ACC112 (cell line): ENCODE results near the gene RBM19.

ENCODE experiments used
- H2AFZ ChIP-seq: fragments of 200-600 bp; sonication (generic); one replicate; pipeline ENCODE4 v1.6.0; 2017; ENCODE audit warnings: antibody characterized with exemption, low read length; ENCODE audit not compliant: unreplicated experiment
- H3K27ac ChIP-seq: fragments of 200-600 bp; sonication (generic); 2 replicates; pipeline ENCODE4 v1.5.1; 2014; ENCODE audit warnings: low read depth, mild to moderate bottlenecking, antibody characterized with exemption, low read length, moderate library complexity
- H3K27me3 ChIP-seq: fragments of 200-600 bp; sonication (generic); 2 replicates; pipeline ENCODE4 v1.6.1; 2014; ENCODE audit warnings: mild to moderate bottlenecking, antibody characterized with exemption, low read length, moderate library complexity, mixed read lengths; ENCODE audit not compliant: insufficient read depth
- H3K36me3 ChIP-seq: fragments of 200-600 bp; sonication (generic); 2 replicates; pipeline ENCODE4 v1.6.1; 2016; ENCODE audit warnings: mild to moderate bottlenecking, antibody characterized with exemption, low read length, moderate library complexity, mixed read lengths; ENCODE audit not compliant: insufficient read depth
- H3K4me1 ChIP-seq: fragments of 200-600 bp; sonication (generic); one replicate; pipeline ENCODE4 v1.6.1; 2016; ENCODE audit warnings: low read length, mixed read lengths; ENCODE audit not compliant: insufficient read depth, unreplicated experiment, control insufficient read depth
- H3K4me3 ChIP-seq: fragments of 200-600 bp; sonication (generic); 2 replicates; pipeline ENCODE4 v1.5.1; 2014; ENCODE audit warnings: mild to moderate bottlenecking, low read depth, low read length
- H3K79me2 ChIP-seq: fragments of 200-600 bp; sonication (generic); one replicate; pipeline ENCODE4 v1.6.0; 2016; ENCODE audit warnings: low read length; ENCODE audit not compliant: control insufficient read depth, unreplicated experiment, insufficient read depth

Gene RBM19

GRCh38 chr12:113971392-113971791 is 5.3 kb upstream of the RBM19 start:
- Histone ChIP-seq H3K27me3 (peaks cover 53% of the 10 kb centered on the region), H3K27ac (no peak overlapping the region), H3K36me3 (no peaks in the 10 kb centered on the region), H3K4me3 (no peak overlapping the region), H3K79me2 (no peaks in the 10 kb centered on the region), H3K4me1 (no peaks in the 10 kb centered on the region), H2AFZ (no peak overlapping the region)

- no peaks in the 10 kb centered on the region for H3K4me1 ChIP-seq
- H2AFZ ChIP-seq: no peak overlapping the region
- H3K4me3 ChIP-seq: no peak overlapping the region
- H3K36me3 ChIP-seq: no peaks in the 10 kb centered on the region
- no peak overlapping the region for H3K27ac ChIP-seq
- H3K79me2 ChIP-seq: peaks cover 6% of the 10 kb centered on the region
- peaks cover 44% of the 10 kb centered on the region for H3K27me3 ChIP-seq
These were observed 4.1 kb upstream of the RBM19 start for GRCh38 chr12:113970211-113970610.

- H3K4me3 ChIP-seq: no peak overlapping the region
- H3K27me3 ChIP-seq: peaks cover 19% of the 10 kb centered on the region
- no peak overlapping the region for H3K27ac ChIP-seq
- H3K4me1 ChIP-seq: peaks cover 14% of the 10 kb centered on the region
- no peaks in the 10 kb centered on the region for H3K36me3 ChIP-seq
- no peak overlapping the region for H2AFZ ChIP-seq
- peaks cover 29% of the 10 kb centered on the region for H3K79me2 ChIP-seq
These were observed 1.2 kb upstream of the RBM19 start for GRCh38 chr12:113967368-113967767.

GRCh38 chr12:113962733-113963132 is 3.4 kb downstream of the RBM19 start:
- no peaks in the 10 kb centered on the region for H3K27me3 ChIP-seq
- peaks cover 3% of the 10 kb centered on the region; the same call in 1 of the 2 replicates for H3K36me3 ChIP-seq
- H3K4me1 ChIP-seq: peaks cover 20% of the 10 kb centered on the region

GRCh38 chr12:113961921-113962710 is 4.0 kb downstream of the RBM19 start:
- Histone ChIP-seq H3K27ac (peak overlapping the region; percentile 68), H2AFZ (no peak overlapping the region), H3K79me2 (peaks cover 29% of the 10 kb centered on the region), H3K27me3 (no peaks in the 10 kb centered on the region), H3K36me3 (peaks cover 3% of the 10 kb centered on the region; the same call in 1 of the 2 replicates), H3K4me3 (no peak overlapping the region), H3K4me1 (peaks cover 20% of the 10 kb centered on the region)

More at GRCh38 chr12:113962733-113963132, 3.4 kb downstream of the RBM19 start:
- H3K27ac ChIP-seq: peak overlapping the region; percentile 13; the same call in 1 of the 2 replicates
- no peak overlapping the region for H2AFZ ChIP-seq
- H3K4me3 ChIP-seq: no peak overlapping the region
- peaks cover 29% of the 10 kb centered on the region for H3K79me2 ChIP-seq

GRCh38 chr12:113960030-113960429 is 6.1 kb downstream of the RBM19 start:
- no peak overlapping the region for H3K27ac ChIP-seq
- H3K27me3 ChIP-seq: no peaks in the 10 kb centered on the region
- peaks cover 22% of the 10 kb centered on the region for H3K79me2 ChIP-seq
- H3K36me3 ChIP-seq: peaks cover 8% of the 10 kb centered on the region; the same call in 1 of the 2 replicates
- H3K4me1 ChIP-seq: peaks cover 19% of the 10 kb centered on the region
- H2AFZ ChIP-seq: no peak overlapping the region
- H3K4me3 ChIP-seq: no peak overlapping the region

GRCh38 chr12:113959096-113959495 is 7.0 kb downstream of the RBM19 start:
- no peaks in the 10 kb centered on the region for H3K27me3 ChIP-seq
- no peak overlapping the region for H2AFZ ChIP-seq
- H3K27ac ChIP-seq: no peak overlapping the region
- H3K79me2 ChIP-seq: peaks cover 14% of the 10 kb centered on the region
- peaks cover 8% of the 10 kb centered on the region; the same call in 1 of the 2 replicates for H3K36me3 ChIP-seq
- no peak overlapping the region for H3K4me3 ChIP-seq
- peaks cover 14% of the 10 kb centered on the region for H3K4me1 ChIP-seq

GRCh38 chr12:113958108-113958507 is 8.0 kb downstream of the RBM19 start:
- Histone ChIP-seq H3K27ac (no peak overlapping the region), H2AFZ (no peak overlapping the region), H3K4me3 (no peak overlapping the region), H3K27me3 (no peaks in the 10 kb centered on the region), H3K36me3 (peaks cover 8% of the 10 kb centered on the region; the same call in 1 of the 2 replicates), H3K4me1 (peaks cover 12% of the 10 kb centered on the region), H3K79me2 (peaks cover 4% of the 10 kb centered on the region)

GRCh38 chr12:113957627-113958026 is 8.5 kb downstream of the RBM19 start:
- Histone ChIP-seq H3K79me2 (no peaks in the 10 kb centered on the region), H3K4me1 (peaks cover 7% of the 10 kb centered on the region), H3K27ac (no peak overlapping the region), H3K27me3 (no peaks in the 10 kb centered on the region), H3K4me3 (no peak overlapping the region), H3K36me3 (peaks cover 8% of the 10 kb centered on the region; the same call in 1 of the 2 replicates), H2AFZ (no peak overlapping the region)

GRCh38 chr12:113955109-113955970 is 10.8 kb downstream of the RBM19 start:
- Histone ChIP-seq H3K4me1 (no peaks in the 10 kb centered on the region), H3K27ac (no peak overlapping the region), H2AFZ (no peak overlapping the region), H3K36me3 (peaks cover 10% of the 10 kb centered on the region; the same call in 1 of the 2 replicates), H3K27me3 (no peaks in the 10 kb centered on the region), H3K4me3 (no peak overlapping the region), H3K79me2 (no peaks in the 10 kb centered on the region)
